ENCODE results near the gene BIRC5.

DNA sequence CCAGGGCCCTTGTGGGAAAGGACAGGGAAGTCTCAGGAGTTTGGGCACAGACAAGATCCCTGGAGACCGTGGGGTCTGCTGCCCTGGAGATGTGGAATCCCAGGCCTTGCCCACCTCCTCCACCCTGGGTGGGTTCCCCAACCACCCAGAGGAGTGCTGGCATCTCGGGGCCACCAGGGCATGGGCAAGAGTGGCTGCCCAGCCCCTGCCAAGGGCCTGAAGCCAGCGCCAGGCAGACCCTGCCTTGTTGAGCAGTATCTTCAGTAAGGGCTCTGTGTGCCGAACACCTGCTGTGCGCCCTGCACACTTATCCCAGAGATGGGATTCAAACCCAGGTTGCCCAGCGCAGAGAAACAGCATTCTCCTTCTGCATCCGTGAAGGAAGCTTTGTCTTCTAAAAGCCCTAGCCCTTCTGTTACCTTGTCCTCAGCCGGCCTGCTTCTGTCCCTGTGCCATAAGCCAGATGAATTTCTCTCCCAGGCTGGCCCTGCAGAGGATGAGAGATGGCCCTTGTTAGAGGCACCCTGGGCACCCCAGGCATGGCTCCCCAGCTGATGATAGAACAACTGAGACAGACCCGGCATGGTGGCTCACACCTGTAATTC is 49.8 kb downstream of the BIRC5 start:
- TF ChIP-seq, protein P1, sequence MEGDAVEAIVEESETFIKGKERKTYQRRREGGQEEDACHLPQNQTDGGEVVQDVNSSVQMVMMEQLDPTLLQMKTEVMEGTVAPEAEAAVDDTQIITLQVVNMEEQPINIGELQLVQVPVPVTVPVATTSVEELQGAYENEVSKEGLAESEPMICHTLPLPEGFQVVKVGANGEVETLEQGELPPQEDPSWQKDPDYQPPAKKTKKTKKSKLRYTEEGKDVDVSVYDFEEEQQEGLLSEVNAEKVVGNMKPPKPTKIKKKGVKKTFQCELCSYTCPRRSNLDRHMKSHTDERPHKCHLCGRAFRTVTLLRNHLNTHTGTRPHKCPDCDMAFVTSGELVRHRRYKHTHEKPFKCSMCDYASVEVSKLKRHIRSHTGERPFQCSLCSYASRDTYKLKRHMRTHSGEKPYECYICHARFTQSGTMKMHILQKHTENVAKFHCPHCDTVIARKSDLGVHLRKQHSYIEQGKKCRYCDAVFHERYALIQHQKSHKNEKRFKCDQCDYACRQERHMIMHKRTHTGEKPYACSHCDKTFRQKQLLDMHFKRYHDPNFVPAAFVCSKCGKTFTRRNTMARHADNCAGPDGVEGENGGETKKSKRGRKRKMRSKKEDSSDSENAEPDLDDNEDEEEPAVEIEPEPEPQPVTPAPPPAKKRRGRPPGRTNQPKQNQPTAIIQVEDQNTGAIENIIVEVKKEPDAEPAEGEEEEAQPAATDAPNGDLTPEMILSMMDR (IDR thresholded peaks at IDR 0.05) = no peak
- no peak for TF ChIP-seq POLR2AphosphoS5 (IDR thresholded peaks at IDR 0.05)
- TF ChIP-seq EP300 (IDR thresholded peaks at IDR 0.05) = no peak
- no peak for TF ChIP-seq POLR2A (IDR thresholded peaks at IDR 0.05; ENCODE audit: low read depth)
